SU-DHL-6 (cell line): Measurements from ENCODE around the gene TREML4.

Source experiments
- H2AFZ ChIP-seq: fragments of 200-600 bp; sonication (generic); 2 replicates; pipeline ENCODE4 v1.6.1; 2014; ENCODE audit warnings: low read depth, mild to moderate bottlenecking, moderate library complexity, mixed read lengths, antibody characterized with exemption, low read length; ENCODE audit not compliant: severe bottlenecking
- H3F3A ChIP-seq: fragments of 200-600 bp; shearing (Covaris generic); 2 replicates; pipeline ENCODE4 v1.6.0; 2016; ENCODE audit warnings: antibody characterized with exemption, mild to moderate bottlenecking; ENCODE audit not compliant: insufficient read depth
- H3K27ac ChIP-seq: fragments of 200-600 bp; sonication (generic); 2 replicates; pipeline ENCODE4 v1.5.1; 2016; ENCODE audit warnings: low read depth, mild to moderate bottlenecking, low read length, moderate library complexity, mixed read lengths
- H3K27me3 ChIP-seq: fragments of 200-600 bp; sonication (generic), shearing (Covaris generic); 2 replicates; pipeline ENCODE4 v1.6.0; 2014; ENCODE audit warnings: mild to moderate bottlenecking, low read length
- H3K36me3 ChIP-seq: fragments of 200-600 bp; sonication (generic); 2 replicates; pipeline ENCODE4 v1.6.1; 2014; ENCODE audit warnings: mild to moderate bottlenecking, low read length, mixed read lengths
- H3K4me2 ChIP-seq: fragments of 300-600, 200-600 bp; shearing (Covaris generic), sonication (generic); 2 replicates; pipeline ENCODE4 v1.6.0; 2014; ENCODE audit warnings: low read length, low read depth, mild to moderate bottlenecking; ENCODE audit not compliant: poor library complexity, severe bottlenecking
- H3K4me3 ChIP-seq: fragments of 200-600 bp; sonication (generic); 2 replicates; pipeline ENCODE4 v1.5.1; 2014; ENCODE audit warnings: antibody characterized with exemption, low read length, mild to moderate bottlenecking, mixed read lengths; ENCODE audit not compliant: insufficient read depth, poor library complexity, severe bottlenecking
- H3K79me2 ChIP-seq: fragments of 200-600 bp; sonication (generic); 2 replicates; pipeline ENCODE4 v1.6.1; 2014; ENCODE audit warnings: mild to moderate bottlenecking, low read length, moderate library complexity; ENCODE audit not compliant: insufficient read depth
- H3K9ac ChIP-seq: fragments of 200-600 bp; sonication (generic); 2 replicates; pipeline ENCODE4 v1.7.0; 2014; ENCODE audit warnings: mild to moderate bottlenecking, low read length
- H3K9me2 ChIP-seq: fragments of 200-600 bp; sonication (generic); replicated peaks from 2 replicates; pipeline ENCODE4 v1.6.1; 2014; ENCODE audit warnings: low read length; ENCODE audit not compliant: insufficient read depth
- H3K9me3 ChIP-seq: fragments of 200-600 bp; sonication (generic); 2 replicates; pipeline ENCODE4 v1.6.1; 2014; ENCODE audit warnings: low read length, mixed read lengths; ENCODE audit not compliant: insufficient read depth
- H4K20me1 ChIP-seq: fragments of 200-600 bp; sonication (generic); 2 replicates; pipeline ENCODE4 v1.6.1; 2014; ENCODE audit warnings: low read depth, mild to moderate bottlenecking, antibody characterized with exemption, low read length, moderate library complexity, mixed read lengths
- CTCF ChIP-seq: fragments of 200-600 bp; sonication (generic); IDR thresholded peaks from one replicate; pipeline ENCODE4 v1.5.1; 2017; ENCODE audit warnings: antibody characterized with exemption, mild to moderate bottlenecking, low read length, moderate library complexity; ENCODE audit not compliant: insufficient read depth, poor library complexity, severe bottlenecking
- EZH2phosphoT487 ChIP-seq: fragments of 200-600 bp; sonication (generic), shearing (Covaris generic); conservative IDR thresholded peaks from 2 replicates; pipeline ENCODE4 v1.6.1; 2018; ENCODE audit warnings: mild to moderate bottlenecking, antibody characterized with exemption, low read length, moderate library complexity, mixed read lengths

The TREML4 gene

GRCh38 chr6:41194386-41194785, 33.8 kb upstream of the TREML4 start:
- H3K4me3 ChIP-seq: no peak overlapping the region
- H4K20me1 ChIP-seq: no peaks in the 10 kb centered on the region
- no peak overlapping the region for H3K9ac ChIP-seq
- H3K27ac ChIP-seq: no peak overlapping the region
- no peaks in the 10 kb centered on the region for H3K36me3 ChIP-seq
- H3K9me3 ChIP-seq: peaks cover 13% of the 10 kb centered on the region; the same call in 1 of the 2 replicates
- H3K9me2 ChIP-seq: no peaks in the 10 kb centered on the region
- H3F3A ChIP-seq: no peaks in the 10 kb centered on the region
- H3K79me2 ChIP-seq: no peaks in the 10 kb centered on the region
- H3K4me2 ChIP-seq: no peak overlapping the region
- H3K27me3 ChIP-seq: peaks cover 4% of the 10 kb centered on the region; the same call in 1 of the 2 replicates
- no peak for TF ChIP-seq EZH2phosphoT487
- no peak for TF ChIP-seq CTCF
- no peak overlapping the region for H2AFZ ChIP-seq

GRCh38 chr6:41197234-41197633, 30.9 kb upstream of the TREML4 start:
- H4K20me1 ChIP-seq: no peaks in the 10 kb centered on the region
- no peaks in the 10 kb centered on the region for H3K36me3 ChIP-seq
- no peaks in the 10 kb centered on the region for H3K79me2 ChIP-seq
- H3K27me3 ChIP-seq: peaks cover 4% of the 10 kb centered on the region; the same call in 1 of the 2 replicates
- H3K9me2 ChIP-seq: no peaks in the 10 kb centered on the region
- H3K4me2 ChIP-seq: no peak overlapping the region
- H2AFZ ChIP-seq: no peak overlapping the region
- H3K27ac ChIP-seq: no peak overlapping the region
- no peak overlapping the region for H3K9ac ChIP-seq
- peaks cover 11% of the 10 kb centered on the region for H3F3A ChIP-seq
- TF ChIP-seq CTCF (no peak), EZH2phosphoT487 (no peak)
- H3K9me3 ChIP-seq: no peaks in the 10 kb centered on the region
- H3K4me3 ChIP-seq: no peak overlapping the region

GRCh38 chr6:41199552-41200246, 28.4 kb upstream of the TREML4 start:
- peak overlapping the region; percentile 66 for H3K27ac ChIP-seq
- no peaks in the 10 kb centered on the region for H3K9me2 ChIP-seq
- H3K9me3 ChIP-seq: no peaks in the 10 kb centered on the region
- no peak for TF ChIP-seq CTCF
- TF ChIP-seq EZH2phosphoT487: no peak
- peaks cover 4% of the 10 kb centered on the region; the same call in 1 of the 2 replicates for H3K27me3 ChIP-seq
- H3K4me3 ChIP-seq: no peak overlapping the region
- H3F3A ChIP-seq: peaks cover 11% of the 10 kb centered on the region
- H3K4me2 ChIP-seq: peak overlapping the region; percentile 38
- H3K36me3 ChIP-seq: no peaks in the 10 kb centered on the region
- H2AFZ ChIP-seq: no peak overlapping the region
- no peaks in the 10 kb centered on the region for H3K79me2 ChIP-seq
- H3K9ac ChIP-seq: peak overlapping the region; percentile 6; the same call in 1 of the 2 replicates
- H4K20me1 ChIP-seq: no peaks in the 10 kb centered on the region
